Keratinocyte (primary cell): ENCODE results near the gene KIAA0586.

Experiments used
- CTCF ChIP-seq, 3 experiments: IDR thresholded peaks in 1 of 3; conservative IDR thresholded peaks in 1 of 3; optimal IDR thresholded peaks in 1 of 3; 2 replicates in 2 of 3; 3 replicates in 1 of 3; pipeline versions ENCODE3 to v1.5.1; 2011; ENCODE audit warnings: low read length in 3 of 3, mild to moderate bottlenecking in 3 of 3, moderate library complexity in 2 of 3, control low read depth in 1 of 3, inconsistent platforms in 1 of 3; ENCODE audit not compliant: insufficient read depth in 2 of 3; ENCODE audit errors: extremely low read depth in 1 of 3
- EZH2 ChIP-seq: IDR thresholded peaks from one replicate; pipeline ENCODE4 v1.6.1; 2012; ENCODE audit warnings: inconsistent platforms, mild to moderate bottlenecking, low read length, moderate library complexity

GRCh38 chr14:58492044-58492443 is 64.5 kb downstream of the KIAA0586 start:
- no peak for TF ChIP-seq EZH2
- TF ChIP-seq CTCF (optimal IDR thresholded peaks at IDR 0.05 in 1 of 3, IDR thresholded peaks at IDR 0.05 in 1 of 3, conservative IDR thresholded peaks at IDR 0.05 in 1 of 3; ENCODE audit: extremely low read depth in 1 of 3, insufficient read depth in 2 of 3, low read length in 3 of 3): no peak
